ENCODE measurements around the gene EAF2.
A peak's percentile ranks its signal among the peaks of the same experiment; 100 is the strongest.

EAF2 gene

GRCh38 chr3:121834671-121835464, at the start of gene EAF2, which contains the start of gene IQCB1:
Gene EAF2, plus strand, starts transcription at chr3:121835209. Its CDS starts 77 bp downstream, at chr3:121835286.
Gene IQCB1, minus strand, starts transcription at chr3:121835060. Its CDS starts 6,100 bp downstream, at chr3:121828960.
- H3K27me3 ChIP-seq (ENCODE audit: insufficient read depth, low read length) = no peaks in the 10 kb centered on the region
- peaks cover 27% of the 10 kb centered on the region for H3K36me3 ChIP-seq (ENCODE audit: insufficient read depth, low read length)

DNA sequence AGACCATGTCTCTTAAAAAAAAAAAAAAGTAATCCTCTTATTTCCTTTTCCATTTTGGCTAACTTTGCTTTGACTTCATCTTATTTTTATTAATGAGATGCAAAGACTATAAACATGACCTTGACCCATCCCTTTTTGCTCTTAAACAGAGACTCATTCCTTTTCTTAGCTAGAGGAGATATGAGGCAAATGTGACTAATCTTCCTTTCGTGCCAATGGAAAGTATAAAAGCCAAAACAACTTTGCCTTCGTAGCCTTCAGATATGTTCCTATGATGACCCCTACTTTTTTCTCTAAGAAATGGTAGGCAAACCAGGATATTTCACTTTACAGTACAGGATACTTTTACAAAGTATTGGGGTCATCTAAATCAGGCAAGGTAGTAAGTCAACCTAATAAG, 48.5 kb upstream of the EAF2 start:
- H3K36me3 ChIP-seq (ENCODE audit: insufficient read depth, low read length) = peaks cover 67% of the 10 kb centered on the region
- no peak overlapping the region for H2AFZ ChIP-seq (ENCODE audit: low read depth, low read length)
- H3K4me3 ChIP-seq (ENCODE audit: low read length) = no peak overlapping the region
- no peaks in the 10 kb centered on the region for H3K4me1 ChIP-seq (ENCODE audit: insufficient read depth, low read length)
- no peaks in the 10 kb centered on the region for H3K9me3 ChIP-seq (ENCODE audit: low read length)
- no peaks in the 10 kb centered on the region for H3K27me3 ChIP-seq (ENCODE audit: insufficient read depth, low read length)

More at GRCh38 chr3:121834671-121835464, at the start of gene EAF2, which contains the start of gene IQCB1:
- H3K9me3 ChIP-seq (ENCODE audit: low read length) = no peaks in the 10 kb centered on the region
- peak within 1 kb of the TSS; percentile 93 for H3K4me3 ChIP-seq (ENCODE audit: low read length)
- H3K4me1 ChIP-seq (ENCODE audit: insufficient read depth, low read length) = peaks cover 18% of the 10 kb centered on the region
- H2AFZ ChIP-seq (ENCODE audit: low read depth, low read length) = peak within 1 kb of the TSS; percentile 86

- no peak overlapping the region for H3K4me3 ChIP-seq (ENCODE audit: low read length)
- H3K27me3 ChIP-seq (ENCODE audit: insufficient read depth, low read length) = no peaks in the 10 kb centered on the region
- H3K4me1 ChIP-seq (ENCODE audit: insufficient read depth, low read length) = no peaks in the 10 kb centered on the region
- H3K36me3 ChIP-seq (ENCODE audit: insufficient read depth, low read length) = peaks cover 37% of the 10 kb centered on the region
- H2AFZ ChIP-seq (ENCODE audit: low read depth, low read length) = no peak overlapping the region
- H3K9me3 ChIP-seq (ENCODE audit: low read length) = no peaks in the 10 kb centered on the region
These were observed 41.9 kb upstream of the EAF2 start for GRCh38 chr3:121793078-121793477.

DNA sequence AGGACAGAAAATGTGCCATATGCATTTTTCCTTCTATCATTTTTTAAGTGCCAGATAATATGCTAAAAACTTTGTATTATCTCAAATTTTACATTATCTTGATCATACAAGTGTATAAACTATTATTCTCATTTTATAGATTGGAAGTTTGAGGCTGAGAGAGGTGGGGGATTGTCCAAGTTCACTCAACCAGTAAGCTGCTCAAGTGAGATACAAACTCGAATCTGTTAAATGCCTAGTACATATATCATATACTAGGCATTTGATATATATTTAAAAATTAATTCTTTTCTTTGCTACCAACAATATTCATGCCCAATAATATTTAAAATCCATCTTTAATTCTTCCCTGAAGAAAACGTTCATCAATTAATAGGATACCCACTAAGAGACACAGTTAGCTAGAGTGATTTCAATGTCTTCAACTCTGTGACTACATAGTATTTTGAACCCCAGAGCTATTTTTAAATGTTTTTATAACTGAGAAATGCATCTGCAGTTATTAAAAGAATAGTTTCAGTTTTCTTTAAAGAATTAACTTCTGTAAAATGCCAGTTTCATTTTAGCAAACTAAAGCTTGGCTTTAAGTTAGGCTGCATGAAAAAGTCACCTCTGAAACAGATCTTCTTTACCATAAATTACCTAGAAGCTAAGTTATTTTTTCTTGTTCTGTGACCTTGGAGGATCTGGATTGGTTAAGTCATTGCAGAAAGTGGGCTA, 40.6 kb upstream of the EAF2 start:
- no peak overlapping the region for H3K4me3 ChIP-seq (ENCODE audit: low read length)
- no peak overlapping the region for H2AFZ ChIP-seq (ENCODE audit: low read depth, low read length)
- H3K4me1 ChIP-seq (ENCODE audit: insufficient read depth, low read length) = no peaks in the 10 kb centered on the region
- H3K9me3 ChIP-seq (ENCODE audit: low read length) = no peaks in the 10 kb centered on the region
- H3K36me3 ChIP-seq (ENCODE audit: insufficient read depth, low read length) = peaks cover 37% of the 10 kb centered on the region
- H3K27me3 ChIP-seq (ENCODE audit: insufficient read depth, low read length) = no peaks in the 10 kb centered on the region

DNA sequence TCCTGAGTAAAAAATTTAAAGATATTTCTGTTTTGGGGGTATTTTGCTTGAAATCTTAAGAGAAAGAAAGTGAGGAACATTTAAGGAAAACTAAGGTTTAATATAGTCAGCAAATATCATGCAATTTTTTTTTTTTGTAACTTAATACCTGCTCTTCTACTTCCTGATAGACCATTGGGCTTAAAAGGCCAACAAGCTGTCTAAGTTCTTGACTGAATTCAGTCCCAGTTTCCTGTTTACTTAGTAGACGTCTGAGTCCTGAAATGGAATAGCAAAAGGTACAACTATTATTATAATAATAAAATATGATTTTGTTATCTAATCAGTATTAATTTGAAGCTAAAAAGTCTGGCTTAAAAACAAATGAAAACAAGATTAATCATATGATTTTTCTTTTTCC, 38.0 kb upstream of the EAF2 start:
- H3K27me3 ChIP-seq (ENCODE audit: insufficient read depth, low read length) = no peaks in the 10 kb centered on the region
- no peak overlapping the region for H2AFZ ChIP-seq (ENCODE audit: low read depth, low read length)
- no peaks in the 10 kb centered on the region for H3K9me3 ChIP-seq (ENCODE audit: low read length)
- no peaks in the 10 kb centered on the region for H3K4me1 ChIP-seq (ENCODE audit: insufficient read depth, low read length)
- H3K36me3 ChIP-seq (ENCODE audit: insufficient read depth, low read length) = peaks cover 28% of the 10 kb centered on the region
- no peak overlapping the region for H3K4me3 ChIP-seq (ENCODE audit: low read length)

DNA sequence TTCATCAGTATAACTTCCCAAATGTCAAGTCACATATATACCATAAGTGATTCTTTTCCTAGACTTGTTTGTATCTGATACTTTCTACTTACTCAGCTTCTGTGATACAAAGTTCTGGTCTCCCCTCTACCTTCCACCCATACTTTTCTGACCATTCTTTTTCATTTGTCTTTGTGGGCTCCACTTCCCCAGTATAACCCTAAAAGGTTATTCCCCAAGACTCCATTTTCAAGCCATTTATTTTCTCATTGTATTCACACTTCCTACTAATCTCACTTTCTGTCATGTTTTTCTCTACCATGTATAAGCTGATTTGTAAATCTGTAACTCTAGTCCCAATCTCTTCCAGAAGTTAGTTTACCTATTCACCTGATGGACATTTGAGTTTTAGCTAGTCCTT, 34.1 kb upstream of the EAF2 start:
- no peaks in the 10 kb centered on the region for H3K9me3 ChIP-seq (ENCODE audit: low read length)
- no peak overlapping the region for H3K4me3 ChIP-seq (ENCODE audit: low read length)
- H3K36me3 ChIP-seq (ENCODE audit: insufficient read depth, low read length) = peaks cover 39% of the 10 kb centered on the region
- no peaks in the 10 kb centered on the region for H3K27me3 ChIP-seq (ENCODE audit: insufficient read depth, low read length)
- H3K4me1 ChIP-seq (ENCODE audit: insufficient read depth, low read length) = peaks cover 4% of the 10 kb centered on the region
- no peak overlapping the region for H2AFZ ChIP-seq (ENCODE audit: low read depth, low read length)

DNA sequence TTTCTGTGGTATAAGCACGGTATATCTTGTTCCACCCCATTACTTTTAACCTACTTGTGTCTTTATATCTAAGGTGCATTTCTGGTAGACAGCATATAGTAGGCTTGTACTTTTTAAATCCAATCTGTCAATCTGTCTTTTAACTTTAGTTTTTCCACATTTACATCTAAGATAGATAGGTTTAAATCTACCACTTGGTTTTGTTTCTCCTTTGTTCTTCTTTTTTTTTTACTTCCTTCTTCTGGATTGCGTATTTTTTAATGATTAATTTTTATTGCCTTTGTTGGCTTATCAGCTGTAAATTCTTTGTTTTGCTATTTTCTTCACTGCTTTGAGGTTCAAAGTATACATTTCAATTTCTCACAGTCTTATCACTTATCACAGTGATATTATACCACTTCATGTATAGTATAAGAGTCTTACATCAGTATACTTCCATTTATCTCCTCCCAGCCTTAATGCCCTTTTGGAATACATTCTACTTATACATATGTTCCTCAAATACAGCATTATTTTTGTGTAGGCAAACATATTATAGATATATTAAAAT, 31.2 kb upstream of the EAF2 start:
- Histone ChIP-seq H2AFZ (ENCODE audit: low read depth, low read length) (no peak overlapping the region), H3K27me3 (ENCODE audit: insufficient read depth, low read length) (no peaks in the 10 kb centered on the region), H3K9me3 (ENCODE audit: low read length) (no peaks in the 10 kb centered on the region), H3K4me1 (ENCODE audit: insufficient read depth, low read length) (peaks cover 4% of the 10 kb centered on the region), H3K36me3 (ENCODE audit: insufficient read depth, low read length) (peaks cover 43% of the 10 kb centered on the region), H3K4me3 (ENCODE audit: low read length) (no peak overlapping the region)

DNA sequence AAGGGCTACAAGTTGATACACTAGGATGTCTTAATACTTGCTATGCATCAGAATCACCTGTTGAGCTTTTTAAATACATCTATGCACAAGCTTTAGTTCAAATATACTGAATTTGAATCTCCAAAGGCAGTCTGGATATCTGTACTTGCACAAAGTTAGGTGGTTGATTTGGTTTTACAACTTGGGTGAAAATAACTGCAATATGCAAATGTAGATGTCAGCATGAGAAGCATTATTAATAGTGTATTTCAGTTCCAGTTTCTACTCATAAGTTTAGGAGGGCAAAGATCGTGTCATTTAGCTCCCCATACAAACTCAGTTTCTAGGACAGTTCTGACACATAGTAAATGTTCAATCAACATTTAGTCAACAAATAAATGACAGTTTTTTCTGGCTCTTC, 25.8 kb upstream of the EAF2 start:
- Histone ChIP-seq H3K4me1 (ENCODE audit: insufficient read depth, low read length) (peaks cover 4% of the 10 kb centered on the region), H2AFZ (ENCODE audit: low read depth, low read length) (no peak overlapping the region), H3K36me3 (ENCODE audit: insufficient read depth, low read length) (peaks cover 53% of the 10 kb centered on the region)

GRCh38 chr3:121817753-121818152, 17.3 kb upstream of the EAF2 start:
- no peaks in the 10 kb centered on the region for H3K4me1 ChIP-seq (ENCODE audit: insufficient read depth, low read length)
- no peaks in the 10 kb centered on the region for H3K27me3 ChIP-seq (ENCODE audit: insufficient read depth, low read length)
- H3K36me3 ChIP-seq (ENCODE audit: insufficient read depth, low read length) = peaks cover 27% of the 10 kb centered on the region
- H2AFZ ChIP-seq (ENCODE audit: low read depth, low read length) = no peak overlapping the region
- peaks cover 19% of the 10 kb centered on the region for H3K9me3 ChIP-seq (ENCODE audit: low read length)
- no peak overlapping the region for H3K4me3 ChIP-seq (ENCODE audit: low read length)

More for the DNA sequence above, 25.8 kb upstream of the EAF2 start:
- H3K4me3 ChIP-seq (ENCODE audit: low read length) = no peak overlapping the region
- peaks cover 1% of the 10 kb centered on the region for H3K9me3 ChIP-seq (ENCODE audit: low read length)
- no peaks in the 10 kb centered on the region for H3K27me3 ChIP-seq (ENCODE audit: insufficient read depth, low read length)

DNA sequence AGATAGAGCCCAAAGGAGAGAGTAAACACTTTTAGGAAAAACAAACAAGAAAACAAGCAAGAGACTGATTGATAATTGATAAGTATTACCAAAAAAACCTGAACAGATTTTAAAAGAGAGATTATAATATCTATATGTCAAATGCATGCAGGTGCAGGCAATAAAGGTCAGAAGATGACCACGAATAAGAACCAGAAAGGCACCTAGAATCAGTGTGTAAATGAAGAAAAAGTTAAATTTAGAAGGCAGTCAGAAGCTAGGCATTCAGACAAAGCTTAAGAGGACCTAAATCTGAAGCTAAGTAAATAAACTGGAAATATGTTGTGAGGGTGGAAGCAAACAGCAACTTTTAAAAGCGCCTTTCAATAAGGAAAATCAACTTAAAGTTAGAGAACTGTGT, 16.4 kb upstream of the EAF2 start:
- Histone ChIP-seq H3K9me3 (ENCODE audit: low read length) (peaks cover 26% of the 10 kb centered on the region), H2AFZ (ENCODE audit: low read depth, low read length) (no peak overlapping the region), H3K36me3 (ENCODE audit: insufficient read depth, low read length) (peaks cover 34% of the 10 kb centered on the region), H3K4me1 (ENCODE audit: insufficient read depth, low read length) (no peaks in the 10 kb centered on the region), H3K4me3 (ENCODE audit: low read length) (no peak overlapping the region), H3K27me3 (ENCODE audit: insufficient read depth, low read length) (no peaks in the 10 kb centered on the region)

DNA sequence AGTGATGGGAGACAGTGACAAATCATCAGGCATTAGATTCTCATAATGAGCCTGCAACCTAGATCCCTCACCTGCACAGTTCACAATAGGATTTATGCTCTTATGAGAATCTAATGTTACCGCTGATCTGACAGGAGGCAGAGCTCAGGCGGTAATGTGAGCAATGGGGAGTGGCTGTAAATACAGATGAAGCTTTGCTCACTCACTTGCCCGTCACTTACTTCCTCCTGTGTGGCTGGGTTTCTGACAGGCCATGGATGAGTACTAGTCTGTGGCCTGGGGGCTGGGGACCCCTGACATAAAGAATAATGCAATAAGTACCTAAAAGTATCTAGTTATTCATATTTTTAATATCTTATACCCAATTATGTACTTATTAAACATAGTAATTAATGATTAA, 15.8 kb upstream of the EAF2 start:
- H3K9me3 ChIP-seq (ENCODE audit: low read length) = peaks cover 27% of the 10 kb centered on the region
- H3K4me3 ChIP-seq (ENCODE audit: low read length) = no peak overlapping the region
- peaks cover 39% of the 10 kb centered on the region for H3K36me3 ChIP-seq (ENCODE audit: insufficient read depth, low read length)
- no peak overlapping the region for H2AFZ ChIP-seq (ENCODE audit: low read depth, low read length)
- no peaks in the 10 kb centered on the region for H3K4me1 ChIP-seq (ENCODE audit: insufficient read depth, low read length)
- no peaks in the 10 kb centered on the region for H3K27me3 ChIP-seq (ENCODE audit: insufficient read depth, low read length)

DNA sequence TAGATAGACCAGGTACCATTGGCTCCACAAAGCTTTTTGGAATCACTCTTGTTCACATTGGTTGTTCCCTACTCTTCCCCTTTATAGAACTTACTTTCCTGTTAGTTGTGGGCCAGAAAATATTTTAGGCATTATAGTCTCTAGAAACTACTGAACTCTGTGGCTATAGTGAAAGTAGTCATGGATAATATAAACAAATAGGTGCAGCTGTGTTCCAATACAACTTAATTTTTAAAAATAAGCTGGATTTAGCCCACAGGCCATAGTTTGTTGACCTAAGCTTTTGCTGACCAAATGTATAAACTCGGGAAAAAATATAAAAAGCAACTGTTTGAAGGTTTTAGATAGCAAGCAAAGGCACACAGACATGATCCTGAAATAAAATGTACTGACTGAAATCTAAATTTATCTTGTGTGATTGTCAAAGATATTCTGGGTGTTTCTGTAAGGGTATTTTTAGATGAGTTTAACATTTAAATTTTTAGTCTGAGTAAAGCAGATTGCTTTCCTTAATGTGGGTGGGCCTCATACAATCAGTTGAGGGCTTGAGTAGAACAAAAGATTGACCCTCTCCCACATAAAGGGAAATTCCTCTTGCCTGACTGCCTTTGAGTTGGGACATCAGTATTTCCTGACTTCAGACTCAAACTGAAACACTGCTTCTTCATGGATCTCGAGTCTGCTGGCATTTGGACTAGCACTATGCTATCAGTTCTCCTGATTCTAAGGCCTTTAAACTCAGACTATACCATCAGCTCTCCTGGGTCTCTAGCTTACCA, 13.4 kb upstream of the EAF2 start:
- no peak overlapping the region for H2AFZ ChIP-seq (ENCODE audit: low read depth, low read length)
- no peak overlapping the region for H3K4me3 ChIP-seq (ENCODE audit: low read length)
- peaks cover 30% of the 10 kb centered on the region for H3K9me3 ChIP-seq (ENCODE audit: low read length)
- H3K4me1 ChIP-seq (ENCODE audit: insufficient read depth, low read length) = no peaks in the 10 kb centered on the region
- peaks cover 58% of the 10 kb centered on the region for H3K36me3 ChIP-seq (ENCODE audit: insufficient read depth, low read length)
- H3K27me3 ChIP-seq (ENCODE audit: insufficient read depth, low read length) = no peaks in the 10 kb centered on the region
